Hepatocyte (in vitro differentiated cells): ENCODE measurements around the gene HTD2. TPM values are rescaled to one million over a fixed set of nuclear protein-coding genes. Genes with fewer than 3 reads are reported as not detected.

ENCODE experiments used
- DNase-seq: peaks from one replicate; pipeline ENCODE4 v3.0.0-alpha.2; 2016; ENCODE audit warnings: low spot score
- H2AFZ ChIP-seq: fragments of 200-600 bp; sonication (generic); 2 replicates; pipeline ENCODE4 v1.6.0; 2016; ENCODE audit warnings: antibody characterized with exemption, mild to moderate bottlenecking
- H3K27ac ChIP-seq: fragments of 200-600 bp; sonication (generic); 2 replicates; pipeline ENCODE4 v1.5.1; 2016; ENCODE audit warnings: mild to moderate bottlenecking
- H3K27me3 ChIP-seq: fragments of 200-600 bp; sonication (generic); 2 replicates; pipeline ENCODE4 v1.6.1; 2016
- H3K36me3 ChIP-seq: fragments of 200-600 bp; sonication (generic); replicated peaks from 2 replicates; pipeline ENCODE4 v1.5.1; 2016; ENCODE audit warnings: low read depth; ENCODE audit not compliant: insufficient read depth
- H3K4me1 ChIP-seq: fragments of 200-600 bp; sonication (generic); 2 replicates; pipeline ENCODE4 v1.5.1; 2016; ENCODE audit warnings: mild to moderate bottlenecking, moderate library complexity; ENCODE audit not compliant: insufficient read depth
- H3K4me2 ChIP-seq: fragments of 200-600 bp; sonication (generic); 2 replicates; pipeline ENCODE4 v1.6.0; 2016
- H3K4me3 ChIP-seq: fragments of 200-600 bp; sonication (generic); 2 replicates; pipeline ENCODE4 v1.5.1; 2016; ENCODE audit warnings: mild to moderate bottlenecking
- H3K79me2 ChIP-seq: fragments of 200-600 bp; sonication (generic); 2 replicates; pipeline ENCODE4 v1.6.0; 2017; ENCODE audit warnings: mild to moderate bottlenecking
- H3K9me2 ChIP-seq: fragments of 200-600 bp; sonication (generic); replicated peaks from 2 replicates; pipeline ENCODE4 v1.6.0; 2017; ENCODE audit warnings: mild to moderate bottlenecking; ENCODE audit not compliant: insufficient read depth
- H3K9me3 ChIP-seq: fragments of 200-600 bp; sonication (generic); 2 replicates; pipeline ENCODE4 v1.5.1; 2016; ENCODE audit warnings: low read depth, mild to moderate bottlenecking
- H4K20me1 ChIP-seq: fragments of 200-600 bp; sonication (generic); 2 replicates; pipeline ENCODE4 v1.6.0; 2016; ENCODE audit warnings: mild to moderate bottlenecking; ENCODE audit not compliant: insufficient read depth, poor library complexity, severe bottlenecking
- EZH2 ChIP-seq: fragments of 200-600 bp; sonication (generic); IDR thresholded peaks from 2 replicates; pipeline ENCODE4 v1.6.1; 2016; ENCODE audit warnings: antibody characterized with exemption, mild to moderate bottlenecking, borderline replicate concordance
- EZH2phosphoT487 ChIP-seq: fragments of 200-600 bp; sonication (generic); IDR thresholded peaks from one replicate; pipeline ENCODE4 v1.6.1; 2018; ENCODE audit warnings: antibody characterized with exemption, mild to moderate bottlenecking, low read depth, moderate library complexity; ENCODE audit not compliant: unreplicated experiment, severe bottlenecking
- WGBS: methylation state at CpG from one replicate; pipeline ENCODE4 v1.1.6; 2016; ENCODE audit warnings: low lambda C conversion rate; ENCODE audit errors: missing lambda C conversion rate; 5-methylcytosine and 5-hydroxymethylcytosine counted together
- polyA plus RNA-seq: library from polyadenylated mRNA; unstranded; fragments of >200 nt; fragmentation: Nextera tagmentation; extraction: Ambion mirVana; gene quantifications from 2 replicates; pipeline ENCODE4 v1.2.1, GENCODE V29; 2016
- total RNA-seq: library from RNA; depleted of rRNA; stranded (reverse); fragments of >200 nt; gene quantifications from 2 replicates; pipeline ENCODE4 v1.2.3, GENCODE V29; 2014
- TF ChIP-seq, protein P1 (sequence below): fragments of 200-600 bp; sonication (generic); IDR thresholded peaks from 2 replicates; pipeline ENCODE4 v1.5.1; 2016; ENCODE audit warnings: antibody characterized with exemption, mild to moderate bottlenecking; ENCODE audit not compliant: poor library complexity

The HTD2 gene
- total and polyA plus RNA-seq, 2 experiments from 2014 or later = 13.0 to 19.0 TPM

DNA sequence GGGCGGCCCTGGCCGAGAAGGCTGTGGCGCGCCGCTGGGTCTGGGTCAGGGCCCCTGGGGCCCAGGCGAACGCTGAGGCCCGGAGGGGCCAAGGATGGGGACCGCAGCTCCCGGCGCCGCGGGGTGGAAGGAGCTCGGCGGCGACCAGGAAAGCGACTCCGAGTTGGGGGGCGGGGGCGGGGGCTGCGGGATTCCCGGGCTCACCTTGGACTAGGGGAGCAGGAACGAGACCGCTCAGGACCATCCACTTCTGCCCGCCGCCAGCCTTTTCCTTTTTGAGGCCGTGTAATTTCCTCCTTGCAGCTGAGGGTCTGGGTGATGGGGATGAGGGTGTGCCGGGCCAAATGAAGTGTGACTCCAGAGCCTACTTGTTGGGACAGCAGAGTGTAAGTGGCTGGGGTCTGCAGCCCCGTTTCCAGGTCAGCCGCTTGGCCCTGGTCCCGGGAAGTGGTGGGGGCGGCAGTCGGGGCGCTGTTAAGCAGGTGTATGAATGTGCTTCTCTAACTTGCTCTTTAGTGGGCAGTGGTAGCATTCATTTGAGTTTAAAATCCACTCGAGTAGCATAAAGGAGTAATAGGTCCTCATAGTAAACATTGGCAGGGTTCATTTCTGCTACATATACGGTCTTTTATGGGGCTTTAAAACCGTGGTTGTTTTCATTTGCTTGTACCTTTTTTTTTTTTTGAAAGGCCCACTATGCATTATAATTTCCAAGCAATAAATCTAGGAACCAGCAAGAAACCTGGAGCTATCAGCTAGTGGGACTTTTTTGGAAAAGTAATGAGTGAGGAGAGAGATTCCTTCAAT, 27.1 kb downstream of the HTD2 start:
- peak overlapping the region; percentile 94 for H3K4me3 ChIP-seq
- peaks cover 8% of the 10 kb centered on the region for H3K4me1 ChIP-seq
- H2AFZ ChIP-seq = peak overlapping the region; percentile 53
- H3K27me3 ChIP-seq = no peaks in the 10 kb centered on the region
- H3K36me3 ChIP-seq = no peaks in the 10 kb centered on the region
- WGBS = 1% methylated on average over 27 of the region's 37 CpGs
- no peaks in the 10 kb centered on the region for H3K9me2 ChIP-seq
- H3K27ac ChIP-seq = peak overlapping the region; percentile 10
- H3K79me2 ChIP-seq = peaks cover 30% of the 10 kb centered on the region
- TF ChIP-seq EZH2phosphoT487 = no peak
- TF ChIP-seq, protein P1, sequence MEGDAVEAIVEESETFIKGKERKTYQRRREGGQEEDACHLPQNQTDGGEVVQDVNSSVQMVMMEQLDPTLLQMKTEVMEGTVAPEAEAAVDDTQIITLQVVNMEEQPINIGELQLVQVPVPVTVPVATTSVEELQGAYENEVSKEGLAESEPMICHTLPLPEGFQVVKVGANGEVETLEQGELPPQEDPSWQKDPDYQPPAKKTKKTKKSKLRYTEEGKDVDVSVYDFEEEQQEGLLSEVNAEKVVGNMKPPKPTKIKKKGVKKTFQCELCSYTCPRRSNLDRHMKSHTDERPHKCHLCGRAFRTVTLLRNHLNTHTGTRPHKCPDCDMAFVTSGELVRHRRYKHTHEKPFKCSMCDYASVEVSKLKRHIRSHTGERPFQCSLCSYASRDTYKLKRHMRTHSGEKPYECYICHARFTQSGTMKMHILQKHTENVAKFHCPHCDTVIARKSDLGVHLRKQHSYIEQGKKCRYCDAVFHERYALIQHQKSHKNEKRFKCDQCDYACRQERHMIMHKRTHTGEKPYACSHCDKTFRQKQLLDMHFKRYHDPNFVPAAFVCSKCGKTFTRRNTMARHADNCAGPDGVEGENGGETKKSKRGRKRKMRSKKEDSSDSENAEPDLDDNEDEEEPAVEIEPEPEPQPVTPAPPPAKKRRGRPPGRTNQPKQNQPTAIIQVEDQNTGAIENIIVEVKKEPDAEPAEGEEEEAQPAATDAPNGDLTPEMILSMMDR = peak; percentile 38
- DNase-seq = peak; percentile 42
- peak overlapping the region; percentile 93 for H3K4me2 ChIP-seq
- no peaks in the 10 kb centered on the region for H4K20me1 ChIP-seq
- H3K9me3 ChIP-seq = no peaks in the 10 kb centered on the region

DNA sequence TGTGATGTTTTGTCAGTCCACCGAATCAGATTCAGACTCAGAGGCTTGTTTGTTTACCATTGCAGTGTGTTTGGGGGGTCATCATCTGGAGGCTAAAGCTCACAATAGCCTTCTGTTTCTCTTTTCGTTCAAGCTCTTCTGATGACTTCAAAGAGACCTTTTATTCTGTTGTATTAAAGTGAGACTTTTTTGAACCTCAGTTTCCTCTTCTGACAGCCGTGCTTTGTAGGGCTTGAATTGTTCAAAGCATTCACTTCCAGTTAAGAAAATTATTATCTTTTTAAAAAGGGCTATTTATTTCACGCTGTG, 27.6 kb downstream of the HTD2 start:
- no peaks in the 10 kb centered on the region for H3K9me2 ChIP-seq
- H4K20me1 ChIP-seq = no peaks in the 10 kb centered on the region
- no peak overlapping the region for H2AFZ ChIP-seq
- DNase-seq = no peak
- H3K27ac ChIP-seq = peak overlapping the region; percentile 10
- peaks cover 35% of the 10 kb centered on the region for H3K79me2 ChIP-seq
- peaks cover 8% of the 10 kb centered on the region for H3K4me1 ChIP-seq
- H3K36me3 ChIP-seq = no peaks in the 10 kb centered on the region
- no peaks in the 10 kb centered on the region for H3K9me3 ChIP-seq
- TF ChIP-seq, protein P1 = no peak
- TF ChIP-seq EZH2phosphoT487 (no peak), EZH2 (no peak)
- WGBS = 35% methylated on average over 4 of the region's 4 CpGs
- H3K4me2 ChIP-seq = peak overlapping the region; percentile 93
- peak overlapping the region; percentile 94 for H3K4me3 ChIP-seq
- H3K27me3 ChIP-seq = no peaks in the 10 kb centered on the region

- no peak overlapping the region for H2AFZ ChIP-seq
- H3K4me2 ChIP-seq = peak overlapping the region; percentile 93
- peaks cover 38% of the 10 kb centered on the region for H3K79me2 ChIP-seq
- no peak overlapping the region for H3K4me3 ChIP-seq
- H3K9me2 ChIP-seq = no peaks in the 10 kb centered on the region
- H3K9me3 ChIP-seq = no peaks in the 10 kb centered on the region
- H3K27me3 ChIP-seq = no peaks in the 10 kb centered on the region
- H3K27ac ChIP-seq = peak overlapping the region; percentile 10
- TF ChIP-seq, protein P1 = no peak
- DNase-seq = no peak
- H3K4me1 ChIP-seq = peaks cover 8% of the 10 kb centered on the region
- WGBS = 81% methylated on average over 1 of the region's 1 CpG
- H3K36me3 ChIP-seq = no peaks in the 10 kb centered on the region
- no peaks in the 10 kb centered on the region for H4K20me1 ChIP-seq
Observed at GRCh38 chr3:58334506-58334884, 28.2 kb downstream of the HTD2 start.

- Histone ChIP-seq H4K20me1 (no peaks in the 10 kb centered on the region), H3K4me2 (peak overlapping the region; percentile 93), H3K4me3 (no peak overlapping the region), H3K9me3 (no peaks in the 10 kb centered on the region), H3K27me3 (no peaks in the 10 kb centered on the region), H3K4me1 (peaks cover 8% of the 10 kb centered on the region), H3K9me2 (no peaks in the 10 kb centered on the region), H2AFZ (peak overlapping the region; percentile 10), H3K36me3 (no peaks in the 10 kb centered on the region), H3K27ac (peak overlapping the region; percentile 76), H3K79me2 (peaks cover 41% of the 10 kb centered on the region)
- 50% methylated on average over 1 of the region's 1 CpG for WGBS
- TF ChIP-seq EZH2phosphoT487 (no peak), EZH2 (no peak)
- no peak for DNase-seq
Observed at GRCh38 chr3:58335652-58335947, 29.3 kb downstream of the HTD2 start.
